Measurements from ENCODE around the gene VKORC1.

The VKORC1 gene

DNA sequence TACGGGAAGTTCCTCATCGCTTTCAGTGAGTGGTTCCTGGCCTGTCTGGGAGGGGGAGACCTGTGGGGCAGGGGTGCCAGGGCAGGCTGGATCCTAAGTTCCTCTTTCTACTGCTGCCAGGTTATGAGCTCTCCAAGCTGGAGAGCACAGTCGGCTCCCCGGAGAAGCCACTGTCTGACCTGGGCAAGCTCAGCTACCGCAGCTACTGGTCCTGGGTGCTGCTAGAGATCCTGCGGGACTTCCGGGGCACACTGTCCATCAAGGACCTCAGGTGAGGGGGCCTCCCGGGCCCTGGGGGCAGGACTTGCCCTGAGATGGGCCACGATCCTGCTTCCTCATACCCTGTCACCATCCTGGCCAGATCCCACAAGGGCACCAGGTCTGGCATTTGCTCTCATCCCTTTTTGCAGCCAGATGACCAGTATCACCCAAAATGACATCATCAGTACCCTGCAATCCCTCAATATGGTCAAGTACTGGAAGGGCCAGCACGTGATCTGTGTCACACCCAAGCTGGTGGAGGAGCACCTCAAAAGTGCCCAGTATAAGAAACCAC is 35.8 kb upstream of the VKORC1 start:
- no peak for DNase-seq (ENCODE audit: low read depth)

- DNase-seq (ENCODE audit: low read depth) = no peak
These were observed 35.2 kb upstream of the VKORC1 start for GRCh38 chr16:31129568-31130335.

DNA sequence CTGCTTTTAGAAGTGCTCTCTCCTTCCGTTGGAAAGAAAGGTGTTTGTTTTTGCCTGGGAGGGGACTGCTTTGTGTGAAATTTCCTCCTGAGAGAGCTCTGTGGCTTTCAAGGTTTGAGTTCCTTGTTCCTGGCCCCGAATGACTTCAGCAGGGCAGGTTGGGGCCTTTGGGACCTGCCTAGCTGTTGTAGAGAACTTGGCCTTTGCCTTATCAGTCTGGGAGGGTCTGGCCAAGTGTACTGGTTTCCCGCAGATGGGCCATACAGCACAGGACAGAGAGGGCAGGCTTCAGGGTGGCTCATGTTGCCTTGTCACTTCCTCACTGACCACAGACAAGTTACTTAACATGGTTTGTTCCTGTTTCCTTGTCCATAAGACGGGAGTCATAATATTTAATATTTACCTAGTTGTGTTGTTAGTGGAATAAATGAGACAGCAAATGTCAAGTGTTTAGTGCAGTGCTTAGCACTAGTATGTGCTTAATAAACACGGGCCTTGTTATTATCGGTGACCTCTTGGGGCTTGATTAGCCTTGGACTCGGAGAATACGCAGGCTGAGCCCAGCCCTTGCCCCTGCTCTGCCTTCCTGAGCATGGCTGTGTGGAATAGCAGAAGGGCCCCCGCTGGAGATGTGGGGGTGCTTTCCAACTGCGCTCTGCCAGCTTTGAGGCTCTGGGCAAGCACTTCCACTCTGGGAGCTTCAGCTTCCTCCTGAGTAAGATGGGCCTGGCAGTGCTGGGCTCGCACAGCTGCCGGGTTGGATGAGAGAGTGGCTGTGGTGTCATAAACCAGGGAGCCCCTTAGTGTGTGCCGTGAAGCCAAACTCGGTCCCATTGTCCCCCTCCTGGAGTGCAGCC is 34.3 kb upstream of the VKORC1 start:
- DNase-seq (ENCODE audit: low read depth) = no peak

DNA sequence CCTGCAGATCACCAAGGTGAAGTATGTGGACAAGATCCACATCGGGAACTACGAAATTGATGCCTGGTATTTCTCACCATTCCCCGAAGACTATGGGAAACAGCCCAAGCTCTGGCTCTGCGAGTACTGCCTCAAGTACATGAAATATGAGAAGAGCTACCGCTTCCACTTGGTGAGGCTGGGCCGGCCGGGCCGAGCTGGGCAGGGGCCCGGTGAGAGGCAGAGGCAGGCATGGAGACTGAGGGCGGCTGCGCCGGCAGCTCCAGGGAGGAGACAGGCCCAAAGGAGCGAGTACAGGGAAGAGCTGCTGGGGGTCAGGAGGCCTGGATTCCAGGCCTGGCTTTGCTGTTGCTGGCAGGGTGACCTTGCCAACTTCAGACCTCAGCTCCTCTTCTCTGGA is 32.6 kb upstream of the VKORC1 start:
- DNase-seq (ENCODE audit: low read depth) = no peak

GRCh38 chr16:31125844-31126243 is 31.2 kb upstream of the VKORC1 start:
- DNase-seq (ENCODE audit: low read depth) = no peak

DNA sequence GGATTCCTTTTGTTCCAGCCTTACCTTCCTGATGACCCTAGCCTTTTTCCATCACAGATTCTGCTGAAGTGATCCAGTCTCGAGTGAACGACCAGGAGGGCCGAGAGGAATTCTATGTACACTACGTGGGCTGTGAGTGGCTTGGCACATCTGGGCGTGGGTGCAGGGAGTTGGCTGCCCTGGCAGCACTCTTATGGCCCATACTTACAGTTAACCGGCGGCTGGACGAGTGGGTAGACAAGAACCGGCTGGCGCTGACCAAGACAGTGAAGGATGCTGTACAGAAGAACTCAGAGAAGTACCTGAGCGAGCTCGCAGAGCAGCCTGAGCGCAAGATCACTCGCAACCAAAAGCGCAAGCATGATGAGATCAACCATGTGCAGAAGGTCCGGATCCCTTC is 25.5 kb upstream of the VKORC1 start:
- no peak for DNase-seq (ENCODE audit: low read depth)

DNA sequence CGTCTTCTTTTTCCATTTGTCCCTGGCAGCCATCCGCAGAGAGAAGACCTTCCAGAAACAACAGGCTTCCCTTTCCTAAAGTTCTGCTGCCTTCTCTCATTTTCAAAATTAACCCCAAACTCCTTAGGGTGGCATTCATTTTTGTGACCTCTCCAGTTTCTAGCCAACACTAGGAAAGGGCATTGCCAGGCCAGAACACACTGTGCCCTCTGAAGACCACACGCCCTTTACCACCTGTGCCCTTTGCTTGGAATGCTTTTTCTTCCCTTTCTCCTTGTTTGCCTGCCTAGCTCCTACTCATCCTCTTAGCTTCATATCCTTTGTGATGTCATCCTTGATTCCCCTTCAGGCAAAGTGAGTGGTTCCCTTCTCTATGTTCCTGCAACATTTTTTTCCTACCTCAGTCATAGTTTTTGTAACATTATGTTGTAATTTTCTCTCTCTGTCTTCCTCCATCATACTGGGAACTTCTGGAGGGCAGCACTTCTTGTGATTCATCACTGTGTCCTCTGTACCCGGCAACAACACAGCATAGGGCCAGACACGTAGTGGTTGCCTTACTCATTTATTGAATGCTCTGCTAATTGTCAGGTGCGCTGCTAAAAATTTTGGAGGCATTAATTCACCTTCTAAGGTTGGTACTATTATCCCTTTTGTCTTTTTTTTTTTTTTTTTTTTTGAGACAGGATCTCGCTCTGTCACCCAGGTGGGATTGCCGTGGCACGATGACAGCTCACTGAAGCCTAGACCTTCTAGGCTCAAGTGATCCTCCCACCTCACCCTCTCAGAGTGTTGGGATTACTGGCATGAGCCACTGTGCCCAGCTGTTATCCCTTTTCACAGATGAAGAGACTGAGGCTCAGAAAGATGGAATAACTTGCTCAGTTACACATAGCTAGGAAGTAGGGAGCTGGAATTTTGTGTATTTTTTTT is 23.9 kb upstream of the VKORC1 start:
- no peak for DNase-seq (ENCODE audit: low read depth)

GRCh38 chr16:31117384-31118222 is 23.0 kb upstream of the VKORC1 start, which contains the start of gene KAT8:
Gene KAT8, plus strand, starts transcription at chr16:31117664. Its CDS starts 18 bp downstream, at chr16:31117682.
- peak; percentile 96 for DNase-seq (ENCODE audit: low read depth)

DNA sequence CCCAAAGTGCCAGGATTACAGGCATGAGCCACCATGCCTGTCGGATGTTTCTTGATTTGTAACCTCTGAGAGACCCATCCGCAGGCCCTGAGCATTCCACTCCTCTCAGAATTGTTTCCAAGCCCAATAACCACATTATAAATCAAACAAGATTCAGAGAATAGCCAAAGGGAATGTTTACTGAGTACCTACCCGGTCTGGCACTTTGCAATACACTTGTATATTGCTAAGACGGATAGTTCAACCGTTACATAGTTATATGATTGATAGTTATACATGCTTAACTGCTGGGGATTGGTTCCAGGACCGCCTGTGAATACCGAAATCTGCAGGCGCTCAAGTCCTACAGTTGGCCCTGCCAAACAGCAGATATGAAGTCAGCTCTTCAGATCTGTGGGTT is 19.9 kb upstream of the VKORC1 start:
- DNase-seq (ENCODE audit: low read depth) = no peak

DNA sequence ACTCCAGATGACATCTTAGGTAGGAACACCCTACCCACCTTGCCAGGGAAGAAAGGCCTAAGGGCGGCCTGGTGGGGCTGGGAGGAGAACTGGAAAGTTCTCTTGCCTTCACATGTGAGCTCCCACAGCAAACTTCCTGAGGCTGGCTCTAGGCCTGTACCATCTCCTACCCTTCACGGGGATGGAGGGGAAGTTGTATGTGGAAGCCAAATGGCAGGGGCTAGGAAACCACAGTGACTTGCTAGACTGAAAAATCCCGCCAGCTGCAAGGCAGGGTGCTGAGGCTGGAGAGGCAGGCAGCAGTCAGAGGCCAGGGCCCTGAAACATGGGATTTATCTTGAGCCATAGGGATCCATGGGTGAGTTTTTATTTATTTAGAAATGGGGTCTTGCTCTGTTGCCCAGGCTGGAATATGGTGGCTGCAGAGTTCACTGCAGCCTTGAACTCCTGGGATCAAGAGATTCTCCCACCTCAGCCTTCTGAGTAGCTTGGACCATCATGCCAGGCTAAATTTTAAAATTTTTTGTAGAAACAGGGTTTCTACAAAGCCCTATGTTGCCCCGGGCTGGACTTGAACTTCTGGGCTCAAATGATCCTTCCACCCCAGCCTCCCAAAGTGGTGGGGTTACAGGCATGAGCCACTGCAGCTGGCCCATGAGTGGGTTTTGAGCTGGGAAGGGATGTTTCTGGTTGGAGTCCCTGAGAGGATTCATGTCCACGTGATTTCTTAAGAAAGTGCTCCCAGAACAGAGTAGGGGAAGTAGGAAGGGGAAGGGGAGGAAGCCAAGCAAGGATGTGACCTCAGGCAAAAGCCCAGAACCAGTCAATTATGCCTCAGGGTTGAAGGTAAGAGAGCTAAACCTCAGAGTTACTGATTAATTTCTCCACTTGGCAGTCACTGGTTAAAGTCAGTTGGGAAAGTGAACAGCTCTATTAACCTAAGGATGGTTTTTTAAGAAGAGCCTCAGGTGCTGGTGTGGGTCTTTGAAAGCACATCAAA is 18.8 kb upstream of the VKORC1 start:
- DNase-seq (ENCODE audit: low read depth) = no peak

DNA sequence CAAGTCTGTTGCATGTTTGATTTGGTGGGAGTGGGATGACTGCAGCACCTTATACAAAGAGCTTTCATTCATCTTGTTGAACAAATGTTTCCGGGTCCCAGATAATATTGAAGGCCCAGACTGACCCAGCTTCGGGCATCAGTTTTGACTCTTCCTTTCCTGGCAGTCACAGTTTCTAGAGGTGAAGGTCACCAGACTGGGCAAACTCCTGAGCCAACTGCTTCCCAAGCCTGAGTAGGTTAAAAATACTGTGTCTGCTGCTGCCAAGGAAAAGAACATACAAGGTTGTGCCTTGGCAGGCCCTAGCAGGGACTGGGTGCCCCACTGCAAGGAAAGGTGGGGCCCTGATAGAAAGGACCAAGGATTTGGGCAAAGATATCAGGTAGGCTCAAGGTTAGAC is 18.1 kb upstream of the VKORC1 start:
- no peak for DNase-seq (ENCODE audit: low read depth)

GRCh38 chr16:31111881-31112466 is 17.4 kb upstream of the VKORC1 start:
- no peak for DNase-seq (ENCODE audit: low read depth)

- DNase-seq (ENCODE audit: low read depth) = no peak
These were observed 15.8 kb upstream of the VKORC1 start for GRCh38 chr16:31110106-31111034.

GRCh38 chr16:31109622-31110021 is 15.0 kb upstream of the VKORC1 start:
- no peak for DNase-seq (ENCODE audit: low read depth)

GRCh38 chr16:31108794-31109558 is 14.4 kb upstream of the VKORC1 start:
- DNase-seq (ENCODE audit: low read depth) = no peak

GRCh38 chr16:31108035-31108793 is 13.6 kb upstream of the VKORC1 start, which contains the start of gene BCKDK:
Gene BCKDK, plus strand, starts transcription at chr16:31108386. Its CDS starts 838 bp downstream, at chr16:31109224.
- peak; percentile 29 for DNase-seq (ENCODE audit: low read depth)
